HepG2 (cell line): ENCODE results near the gene DHX16. TPM values are rescaled to one million over a fixed set of nuclear protein-coding genes. Genes with fewer than 3 reads are reported as not detected.
A peak's percentile ranks its signal among the peaks of the same experiment; 100 is the strongest.

ENCODE experiments used
- ATAC-seq: fragments of 200-7000 bp; cut with Tn5 transposase; 3 replicates; pipeline ENCODE4 v1.9.1; 2020; ENCODE audit warnings: mild to moderate bottlenecking, moderate library complexity
- BruUV-seq: library from RNA; stranded (reverse); fragments of 400-500 nt; replicated peaks from 2 replicates; lab custom pipeline; 2021; lab: Mats Ljungman, UMichigan
- CTCF ChIA-PET: fragments of 300-600 bp; formaldehyde crosslinking; extraction: SDS; loops from one replicate; lab custom pipeline; 2021; ENCODE audit warnings: low total read pairs, inconsistent platforms, low intra/inter-chr PET ratio; lab: Yijun Ruan, JAX
- POLR2A ChIA-PET: fragments of 350-600 bp; sonication (Branson Sonifier 250); formaldehyde crosslinking; loops from one replicate; lab custom pipeline; 2020; ENCODE audit warnings: antibody characterized with exemption, inconsistent platforms; lab: Yijun Ruan, JAX
- DNase-seq: peaks from one replicate; pipeline ENCODE4 v3.0.0-alpha.2; 2015; ENCODE audit warnings: low spot score
- FAIRE-seq: peaks from 3 replicates; lab custom pipeline; 2011; peaks lifted over from hg19 to GRCh38; lab: Jason Lieb, UNC
- H2AFZ ChIP-seq: one replicate; pipeline ENCODE4 v1.6.1; 2011; ENCODE audit warnings: low read length, inconsistent platforms
- H3K27ac ChIP-seq: fragments of 300-600 bp; 3 replicates; pipeline ENCODE4 v1.8.0; 2011; ENCODE audit warnings: mixed run types, mild to moderate bottlenecking, mixed read lengths, low read length, inconsistent platforms; ENCODE audit not compliant: insufficient read depth; ENCODE audit errors: extremely low read length
- H3K27me3 ChIP-seq, 2 experiments: fragments of 200-600 bp in 1 of 2; 2 replicates in 1 of 2; 3 replicates in 1 of 2; pipeline versions ENCODE4 v1.6.0 to v1.8.0; 2011; ENCODE audit warnings: low read length in 2 of 2, mild to moderate bottlenecking in 2 of 2, moderate library complexity in 2 of 2, inconsistent platforms in 1 of 2; ENCODE audit not compliant: insufficient read depth in 2 of 2, control insufficient read depth in 1 of 2
- H3K36me3 ChIP-seq, 2 experiments: fragments of 200-600 bp in 1 of 2; replicated peaks in 1 of 2; 2 replicates in 1 of 2; 3 replicates in 1 of 2; pipeline versions ENCODE4 v1.5.1 to v1.8.0; 2011; ENCODE audit warnings: low read length in 2 of 2, inconsistent platforms in 1 of 2; ENCODE audit not compliant: insufficient read depth in 2 of 2, control insufficient read depth in 1 of 2
- H3K4me1 ChIP-seq: 2 replicates; pipeline ENCODE4 v1.5.1; 2012; ENCODE audit warnings: low read length, inconsistent platforms; ENCODE audit not compliant: insufficient read depth
- H3K4me2 ChIP-seq: 2 replicates; pipeline ENCODE4 v1.6.0; 2011; ENCODE audit warnings: low read depth, low read length, inconsistent platforms
- H3K4me3 ChIP-seq, 3 experiments: fragments of 200-600 bp in 1 of 3; sonication (generic), shearing (Covaris generic) in 1 of 3; replicated peaks in 1 of 3; 2 replicates each; pipeline ENCODE4 v1.5.1; 2011 to 2016; ENCODE audit warnings: low read length in 3 of 3, inconsistent platforms in 2 of 3, low read depth in 2 of 3, mild to moderate bottlenecking in 2 of 3, control low read depth in 1 of 3, mixed read lengths in 1 of 3; ENCODE audit not compliant: insufficient read depth in 1 of 3
- H3K79me2 ChIP-seq: one replicate; pipeline ENCODE4 v1.6.1; 2011; ENCODE audit warnings: low read length, inconsistent platforms; ENCODE audit not compliant: insufficient read depth
- H3K9ac ChIP-seq: 2 replicates; pipeline ENCODE4 v1.6.0; 2011; ENCODE audit warnings: mild to moderate bottlenecking, low read depth, low read length, inconsistent platforms; ENCODE audit not compliant: insufficient read depth
- H3K9me3 ChIP-seq: 2 replicates; pipeline ENCODE4 v1.5.1; 2012; ENCODE audit warnings: mild to moderate bottlenecking, low read length
- H4K20me1 ChIP-seq: 2 replicates; pipeline ENCODE4 v1.6.0; 2011; ENCODE audit warnings: inconsistent platforms, mild to moderate bottlenecking, low read length, moderate library complexity; ENCODE audit not compliant: insufficient read depth
- CHD4 ChIP-seq: fragments of 200-600 bp; sonication (generic); IDR thresholded peaks from 2 replicates; pipeline ENCODE4 v1.7.0; 2017; ENCODE audit warnings: mild to moderate bottlenecking, low read length, borderline replicate concordance
- ETV5 ChIP-seq: IDR thresholded peaks from 2 replicates; pipeline ENCODE4 v1.6.1; 2018; ENCODE audit warnings: missing biosample characterization, missing genetic modification reagents, inconsistent platforms, borderline replicate concordance
- MEF2D ChIP-seq: sonication (generic); formaldehyde crosslinking; IDR thresholded peaks from 2 replicates; pipeline ENCODE4 v1.5.1; 2020; ENCODE audit warnings: mild to moderate bottlenecking, missing genetic modification reagents
- NR3C1 ChIP-seq: sonication (generic); formaldehyde crosslinking; IDR thresholded peaks from 2 replicates; pipeline ENCODE4 v1.4.0; 2020; ENCODE audit warnings: missing genetic modification reagents
- SAP130 ChIP-seq: IDR thresholded peaks from 2 replicates; pipeline ENCODE4 v1.6.1; 2016; ENCODE audit warnings: low read depth
- ZNF333 ChIP-seq: sonication (generic); formaldehyde crosslinking; IDR thresholded peaks from 2 replicates; pipeline ENCODE4 v1.4.0; 2020; ENCODE audit warnings: mild to moderate bottlenecking, missing genetic modification reagents, borderline replicate concordance
- ZNF768 ChIP-seq: sonication (generic); formaldehyde crosslinking; IDR thresholded peaks from 2 replicates; pipeline ENCODE4 v1.4.0; 2020; ENCODE audit warnings: missing genetic modification reagents
- WGBS: methylation state at CpG from one replicate; pipeline ENCODE4 v1.1.6; 2017; ENCODE audit warnings: low lambda C conversion rate; 5-methylcytosine and 5-hydroxymethylcytosine counted together
- in situ Hi-C: cut with HindIII; loops from 2 replicates; pipeline ENCODE4 v1.10.0; 2017; ENCODE audit warnings: low pct_unique_long_range_greater_than_20kb; ENCODE audit not compliant: extremely low pct_ligation_motif_present
- intact Hi-C: fragments of 100-400 bp; cut with micrococcal nuclease; formaldehyde crosslinking; loops from one replicate; pipeline ENCODE4 v1.10.0; 2022; ENCODE audit not compliant: unreplicated experiment
- polyA plus RNA-seq, 8 experiments: library from polyadenylated mRNA; depleted of rRNA in 3 of 8; stranded (reverse) in 7 of 8; unstranded in 1 of 8; fragments of >200 nt; fragmentation: Illumina TruSeq in 4 of 8; extraction: Trizol in 4 of 8; gene quantifications; 2 replicates each; pipeline versions ENCODE4 v1.2.1 to v1.2.3, GENCODE V29; 2011 to 2016; ENCODE audit warnings: low read depth in 4 of 8, missing spikeins in 1 of 8, mixed read lengths in 1 of 8; ENCODE audit not compliant: insufficient read depth in 1 of 8
- total RNA-seq, 5 experiments: library from RNA; depleted of rRNA; stranded (reverse); fragments of >200 nt; fragmentation: Illumina TruSeq; extraction: Trizol; gene quantifications; 2 replicates each; pipeline ENCODE4 v1.2.3, GENCODE V29; 2016; ENCODE audit warnings: low read depth in 1 of 5
- TF ChIP-seq, protein P1 (sequence below): sonication (generic); formaldehyde crosslinking; IDR thresholded peaks from 2 replicates; pipeline ENCODE4 v1.4.0; 2020; ENCODE audit warnings: missing genetic modification reagents
- TF ChIP-seq, protein P2 (sequence below): sonication (generic); formaldehyde crosslinking; IDR thresholded peaks from 2 replicates; pipeline ENCODE4 v1.9.0; 2021; ENCODE audit warnings: mild to moderate bottlenecking, missing genetic modification reagents
- TF ChIP-seq, protein P3 (sequence below): sonication (generic); formaldehyde crosslinking; IDR thresholded peaks from 2 replicates; pipeline ENCODE4 v1.5.0; 2020; ENCODE audit warnings: missing genetic modification reagents, mild to moderate bottlenecking, borderline replicate concordance

The DHX16 gene
- total and polyA plus RNA-seq, 2 of the 13 experiments (the other 11 are each of a cell fraction or from before 2014, with no cell fraction given): 57.0 to 58.5 TPM

DNA sequence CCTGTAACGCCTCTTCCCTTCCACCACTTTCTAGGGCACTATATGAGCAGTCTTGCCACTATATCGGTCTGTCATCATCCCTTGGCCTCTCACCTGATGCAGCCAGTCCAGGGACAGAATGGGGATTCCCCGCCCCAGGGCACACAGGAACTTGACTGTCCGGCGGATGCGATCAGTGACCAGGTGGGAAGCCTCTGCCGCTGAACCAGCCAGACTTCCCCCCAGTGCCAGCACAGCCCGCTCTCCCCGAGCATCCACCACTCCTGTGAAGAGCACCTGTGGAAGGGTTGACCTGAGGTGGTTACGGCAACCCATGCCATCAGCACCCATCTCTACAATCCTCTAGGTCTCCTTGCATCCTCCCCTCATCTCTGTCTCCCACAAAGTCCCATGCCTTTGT, 30.2 kb upstream of the DHX16 start (continued):
- TF ChIP-seq, protein P1, sequence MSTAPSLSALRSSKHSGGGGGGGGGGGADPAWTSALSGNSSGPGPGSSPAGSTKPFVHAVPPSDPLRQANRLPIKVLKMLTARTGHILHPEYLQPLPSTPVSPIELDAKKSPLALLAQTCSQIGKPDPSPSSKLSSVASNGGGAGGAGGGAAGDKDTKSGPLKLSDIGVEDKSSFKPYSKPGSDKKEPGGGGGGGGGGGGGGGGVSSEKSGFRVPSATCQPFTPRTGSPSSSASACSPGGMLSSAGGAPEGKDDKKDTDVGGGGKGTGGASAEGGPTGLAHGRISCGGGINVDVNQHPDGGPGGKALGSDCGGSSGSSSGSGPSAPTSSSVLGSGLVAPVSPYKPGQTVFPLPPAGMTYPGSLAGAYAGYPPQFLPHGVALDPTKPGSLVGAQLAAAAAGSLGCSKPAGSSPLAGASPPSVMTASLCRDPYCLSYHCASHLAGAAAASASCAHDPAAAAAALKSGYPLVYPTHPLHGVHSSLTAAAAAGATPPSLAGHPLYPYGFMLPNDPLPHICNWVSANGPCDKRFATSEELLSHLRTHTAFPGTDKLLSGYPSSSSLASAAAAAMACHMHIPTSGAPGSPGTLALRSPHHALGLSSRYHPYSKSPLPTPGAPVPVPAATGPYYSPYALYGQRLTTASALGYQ (CRISPR knock-in tag): no peak

DNA sequence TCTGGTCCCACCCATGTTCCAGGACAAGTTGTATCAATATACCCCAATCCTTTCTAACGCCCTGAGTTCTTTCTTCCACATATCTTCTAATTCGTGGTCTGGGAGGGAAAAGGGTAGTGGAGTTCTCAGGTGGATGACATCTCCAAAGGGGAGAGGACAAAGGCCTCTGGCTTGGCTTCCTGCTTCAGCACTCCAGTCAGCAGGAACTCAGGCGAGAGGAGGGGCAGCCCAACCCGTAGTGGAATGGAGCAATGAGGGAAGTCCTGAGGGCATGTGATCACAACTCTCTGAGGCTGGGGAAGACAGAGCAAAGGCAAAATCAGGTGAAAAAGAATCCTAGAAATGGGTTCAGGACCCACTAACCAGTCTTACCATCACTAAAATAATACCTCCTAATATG, 27.5 kb upstream of the DHX16 start:
- WGBS: 74% methylated on average over 4 of the region's 4 CpGs
- H3K27ac ChIP-seq: no peak overlapping the region
- peak; percentile 31; the same call in 1 of the 3 replicates for ATAC-seq

More for the DNA sequence above, 27.5 kb upstream of the DHX16 start:
- TF ChIP-seq CHD4: no peak
- TF ChIP-seq SAP130 (CRISPR knock-in tag): 0 out of 2 replicates have a peak, but pooled peaks have one; percentile 12
- TF ChIP-seq ETV5 (CRISPR knock-in tag): peak; percentile 19; the same call in 1 of the 2 replicates
- TF ChIP-seq, protein P2, sequence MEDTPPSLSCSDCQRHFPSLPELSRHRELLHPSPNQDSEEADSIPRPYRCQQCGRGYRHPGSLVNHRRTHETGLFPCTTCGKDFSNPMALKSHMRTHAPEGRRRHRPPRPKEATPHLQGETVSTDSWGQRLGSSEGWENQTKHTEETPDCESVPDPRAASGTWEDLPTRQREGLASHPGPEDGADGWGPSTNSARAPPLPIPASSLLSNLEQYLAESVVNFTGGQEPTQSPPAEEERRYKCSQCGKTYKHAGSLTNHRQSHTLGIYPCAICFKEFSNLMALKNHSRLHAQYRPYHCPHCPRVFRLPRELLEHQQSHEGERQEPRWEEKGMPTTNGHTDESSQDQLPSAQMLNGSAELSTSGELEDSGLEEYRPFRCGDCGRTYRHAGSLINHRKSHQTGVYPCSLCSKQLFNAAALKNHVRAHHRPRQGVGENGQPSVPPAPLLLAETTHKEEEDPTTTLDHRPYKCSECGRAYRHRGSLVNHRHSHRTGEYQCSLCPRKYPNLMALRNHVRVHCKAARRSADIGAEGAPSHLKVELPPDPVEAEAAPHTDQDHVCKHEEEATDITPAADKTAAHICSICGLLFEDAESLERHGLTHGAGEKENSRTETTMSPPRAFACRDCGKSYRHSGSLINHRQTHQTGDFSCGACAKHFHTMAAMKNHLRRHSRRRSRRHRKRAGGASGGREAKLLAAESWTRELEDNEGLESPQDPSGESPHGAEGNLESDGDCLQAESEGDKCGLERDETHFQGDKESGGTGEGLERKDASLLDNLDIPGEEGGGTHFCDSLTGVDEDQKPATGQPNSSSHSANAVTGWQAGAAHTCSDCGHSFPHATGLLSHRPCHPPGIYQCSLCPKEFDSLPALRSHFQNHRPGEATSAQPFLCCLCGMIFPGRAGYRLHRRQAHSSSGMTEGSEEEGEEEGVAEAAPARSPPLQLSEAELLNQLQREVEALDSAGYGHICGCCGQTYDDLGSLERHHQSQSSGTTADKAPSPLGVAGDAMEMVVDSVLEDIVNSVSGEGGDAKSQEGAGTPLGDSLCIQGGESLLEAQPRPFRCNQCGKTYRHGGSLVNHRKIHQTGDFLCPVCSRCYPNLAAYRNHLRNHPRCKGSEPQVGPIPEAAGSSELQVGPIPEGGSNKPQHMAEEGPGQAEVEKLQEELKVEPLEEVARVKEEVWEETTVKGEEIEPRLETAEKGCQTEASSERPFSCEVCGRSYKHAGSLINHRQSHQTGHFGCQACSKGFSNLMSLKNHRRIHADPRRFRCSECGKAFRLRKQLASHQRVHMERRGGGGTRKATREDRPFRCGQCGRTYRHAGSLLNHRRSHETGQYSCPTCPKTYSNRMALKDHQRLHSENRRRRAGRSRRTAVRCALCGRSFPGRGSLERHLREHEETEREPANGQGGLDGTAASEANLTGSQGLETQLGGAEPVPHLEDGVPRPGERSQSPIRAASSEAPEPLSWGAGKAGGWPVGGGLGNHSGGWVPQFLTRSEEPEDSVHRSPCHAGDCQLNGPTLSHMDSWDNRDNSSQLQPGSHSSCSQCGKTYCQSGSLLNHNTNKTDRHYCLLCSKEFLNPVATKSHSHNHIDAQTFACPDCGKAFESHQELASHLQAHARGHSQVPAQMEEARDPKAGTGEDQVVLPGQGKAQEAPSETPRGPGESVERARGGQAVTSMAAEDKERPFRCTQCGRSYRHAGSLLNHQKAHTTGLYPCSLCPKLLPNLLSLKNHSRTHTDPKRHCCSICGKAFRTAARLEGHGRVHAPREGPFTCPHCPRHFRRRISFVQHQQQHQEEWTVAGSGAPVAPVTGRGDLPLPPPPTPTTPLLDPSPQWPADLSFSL (CRISPR knock-in tag): no peak
- no peak for TF ChIP-seq MEF2D
- TF ChIP-seq ZNF333 (CRISPR knock-in tag): no peak
- no peak for TF ChIP-seq NR3C1 (CRISPR knock-in tag)
- TF ChIP-seq, protein P3, sequence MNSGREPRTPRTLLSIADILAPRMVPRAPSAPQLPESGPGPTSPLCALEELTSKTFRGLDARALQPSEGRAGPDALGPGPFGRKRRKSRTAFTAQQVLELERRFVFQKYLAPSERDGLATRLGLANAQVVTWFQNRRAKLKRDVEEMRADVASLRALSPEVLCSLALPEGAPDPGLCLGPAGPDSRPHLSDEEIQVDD: no peak
- TF ChIP-seq ZNF768 (CRISPR knock-in tag): no peak
- Histone ChIP-seq H3K79me2 (no peaks in the 10 kb centered on the region), H3K4me2 (no peak overlapping the region), H3K36me3 (peaks cover 0 to 28% of the 10 kb centered on the region in 2 experiments; a peak in 4 of 5 replicates), H3K4me1 (peaks cover 24% of the 10 kb centered on the region), H2AFZ (no peak overlapping the region), H4K20me1 (no peaks in the 10 kb centered on the region), H3K4me3 (no peak overlapping the region), H3K9ac (no peak overlapping the region), H3K27me3 (no peaks in the 10 kb centered on the region), H3K9me3 (no peaks in the 10 kb centered on the region)
- BruUV-seq: no TSS peak
- ChIA-PET CTCF (interaction anchor here (0.9 kb wide), 1 partner anchor 21 kb away, joined by 3 read pairs; no protein-coding TSS in a partner anchor), POLR2A (interaction anchor here (0.9 to 1.3 kb wide), 2 partner anchors 9 to 17 kb away, joined by 3 to 4 read pairs; partner anchors contain the start of genes MDC1 and NRM)
- in situ Hi-C loops (no loop called here), intact Hi-C loops (no loop called here)
- DNase-seq (no peak), FAIRE-seq (peak; percentile 44)
